Measurements from ENCODE around the gene PSMA3. TPM values are rescaled to one million over a fixed set of nuclear protein-coding genes. Genes with fewer than 3 reads are reported as not detected.

PSMA3 gene
- total RNA-seq (100 to 1,000 TPM in 3 of 7 donors, 10 to 100 TPM in 4; 68.5 to 136 (median 93.4) TPM), polyA plus RNA-seq (10 to 100 TPM; 68.1 to 75.6 TPM)
- long read RNA-seq, donor 1, transcript PSMA3-201 (11 exons, 970 nt) = major isoform, 39 of 102 reads
- long read RNA-seq, donor 1, partial matches to known transcripts = 2 of 102 reads
- long read RNA-seq, donor 1, other reads (novel, unspliced or antisense) = 60 of 102 reads
- long read RNA-seq, donor 2, transcript PSMA3-201 (11 exons, 970 nt) = major isoform, 73 of 136 reads
- long read RNA-seq, donor 2, transcript PSMA3-212 (3 exons, 730 nt) = minor isoform, 7 of 136 reads
- long read RNA-seq, donor 2, partial matches to known transcripts = 37 of 136 reads
- long read RNA-seq, donor 2, other reads (novel, unspliced or antisense) = 17 of 136 reads
- long read RNA-seq, donor 3, transcript PSMA3-201 (11 exons, 970 nt) = major isoform, 45 of 93 reads
- long read RNA-seq, donor 3, partial matches to known transcripts = 2 of 93 reads
- long read RNA-seq, donor 3, other reads (novel, unspliced or antisense) = 46 of 93 reads

GRCh38 chr14:58244556-58245387 is at the start of gene PSMA3:
Gene PSMA3, plus strand, starts transcription at chr14:58244843. Its CDS starts 78 bp downstream, at chr14:58244921.
- no peak for TF ChIP-seq EP300 (IDR thresholded peaks at IDR 0.05)
- TF ChIP-seq CTCF (IDR thresholded peaks at IDR 0.05) = peak in 1 of 3 donors; percentile 11
- TF ChIP-seq POLR2A (IDR thresholded peaks at IDR 0.05) = peak; percentile 88
- no peaks in the 10 kb centered on the region for H3K36me3 ChIP-seq
- intact Hi-C loops (cut with DNase I) = loop anchor here in 2 of 4 donors (2.0 to 5.0 kb wide), 4 partner anchors 44 to 183 kb away; partner anchors contain the start of genes ARID4A (in 2 of the 2), ACTR10 (in 1 of the 2), KIAA0586 (in 1 of the 2) and TIMM9 (in 1 of the 2)
- H3K9me3 ChIP-seq = no peaks in the 10 kb centered on the region
- peak within 1 kb of the TSS; percentile 58 to 91 for H3K27ac ChIP-seq
- WGBS, 3 donors = 0 to 1% (median 1%) methylated on average over 50 of the region's 50 CpGs
- H3K27me3 ChIP-seq = no peaks in the 10 kb centered on the region
- H3K4me1 ChIP-seq (ENCODE audit: insufficient read depth) = peaks cover 6% of the 10 kb centered on the region
- H3K4me3 ChIP-seq = peak within 1 kb of the TSS; percentile 60
- DNase-seq = peak; percentile 97 to 98 (median 97)

- H3K36me3 ChIP-seq = no peaks in the 10 kb centered on the region
- intact Hi-C loops (cut with DNase I) = no loop called here
- TF ChIP-seq EP300 (IDR thresholded peaks at IDR 0.05) = no peak
- TF ChIP-seq POLR2A (IDR thresholded peaks at IDR 0.05) = no peak
- no peak for TF ChIP-seq CTCF (IDR thresholded peaks at IDR 0.05)
- H3K4me1 ChIP-seq (ENCODE audit: insufficient read depth) = no peaks in the 10 kb centered on the region
- DNase-seq = no peak
- H3K27me3 ChIP-seq = no peaks in the 10 kb centered on the region
- no peak overlapping the region for H3K27ac ChIP-seq
- 80 to 90% (median 82%) methylated on average over 1 of the region's 1 CpG for WGBS, 3 donors
- no peak overlapping the region for H3K4me3 ChIP-seq
- H3K9me3 ChIP-seq = no peaks in the 10 kb centered on the region
Measured at GRCh38 chr14:58196198-58196597, 48.4 kb upstream of the PSMA3 start.

GRCh38 chr14:58198086-58198485 is 46.6 kb upstream of the PSMA3 start:
- Histone ChIP-seq H3K27ac (no peak overlapping the region), H3K4me1 (ENCODE audit: insufficient read depth) (peaks cover 2% of the 10 kb centered on the region), H3K36me3 (no peaks in the 10 kb centered on the region), H3K9me3 (no peaks in the 10 kb centered on the region), H3K27me3 (no peaks in the 10 kb centered on the region), H3K4me3 (no peak overlapping the region)
- 94 to 96% (median 95%) methylated on average over 5 of the region's 5 CpGs for WGBS, 3 donors
- no peak for TF ChIP-seq EP300 (IDR thresholded peaks at IDR 0.05)
- no peak for TF ChIP-seq POLR2A (IDR thresholded peaks at IDR 0.05)
- TF ChIP-seq CTCF (IDR thresholded peaks at IDR 0.05) = no peak
- intact Hi-C loops (cut with DNase I) = no loop called here
- no peak for DNase-seq
